Subcutaneous adipose tissue (tissue), 4 donors: ENCODE results near the gene OPCML. TPM values are rescaled to one million over a fixed set of nuclear protein-coding genes. Genes with fewer than 3 reads are reported as not detected.

Experiments
- CTCF ChIP-seq: fragments of 450-650 bp; IDR thresholded peaks from one replicate; pipeline ENCODE4 v1.5.1; 2016; ENCODE audit warnings: low read depth, mild to moderate bottlenecking, control low read depth, antibody characterized with exemption, moderate library complexity
- total RNA-seq, 4 donors: library from RNA; depleted of rRNA; stranded (reverse); fragments of >200 nt; gene quantifications; one replicate each; pipeline ENCODE4 v1.1.0, GENCODE V29; 2016

OPCML gene
- total RNA-seq, 4 donors from 2014 or later: under 0.01 TPM; not detected in 3

- TF ChIP-seq CTCF: no peak
These were observed 755.0 kb downstream of the OPCML start for GRCh38 chr11:132777067-132777975.

GRCh38 chr11:132773751-132774150 is 758.5 kb downstream of the OPCML start:
- TF ChIP-seq CTCF: no peak

GRCh38 chr11:132772703-132773545 is 759.4 kb downstream of the OPCML start:
- TF ChIP-seq CTCF: no peak

- no peak for TF ChIP-seq CTCF
These were observed 760.6 kb downstream of the OPCML start for GRCh38 chr11:132771746-132772145.

GRCh38 chr11:132770829-132771530 is 761.3 kb downstream of the OPCML start:
- TF ChIP-seq CTCF: no peak

GRCh38 chr11:132763503-132763902 is 768.8 kb downstream of the OPCML start:
- no peak for TF ChIP-seq CTCF
